Muscle of leg (tissue), 11 donors: ENCODE measurements around the gene C1orf94. TPM values are rescaled to one million over a fixed set of nuclear protein-coding genes. Genes with fewer than 3 reads are reported as not detected.

Source experiments
- DNase-seq: peaks from one replicate; pipeline ENCODE4 v3.0.0; 2013
- H3K27ac ChIP-seq: one replicate; pipeline ENCODE4 v1.5.1; 2013; ENCODE audit warnings: mild to moderate bottlenecking, low read length, control low read depth
- H3K27me3 ChIP-seq: one replicate; pipeline ENCODE4 v1.6.1; 2013; ENCODE audit warnings: low read length; ENCODE audit not compliant: control insufficient read depth, insufficient read depth
- H3K36me3 ChIP-seq: one replicate; pipeline ENCODE4 v1.6.1; 2013; ENCODE audit warnings: low read length; ENCODE audit not compliant: control insufficient read depth, insufficient read depth
- H3K4me1 ChIP-seq: one replicate; pipeline ENCODE4 v1.6.1; 2013; ENCODE audit warnings: low read length; ENCODE audit not compliant: control insufficient read depth, insufficient read depth
- H3K4me3 ChIP-seq: one replicate; pipeline ENCODE4 v1.5.1; 2013; ENCODE audit warnings: low read length, control low read depth
- H3K9me3 ChIP-seq: replicated peaks from 2 replicates; pipeline ENCODE4 v1.6.1; 2013; ENCODE audit warnings: low read depth, low read length; ENCODE audit not compliant: control insufficient read depth
- WGBS: methylation state at CpG from one replicate; pipeline ENCODE4 v1.1.5; 2013; ENCODE audit warnings: missing lambda C conversion rate; ENCODE audit not compliant: insufficient coverage; 5-methylcytosine and 5-hydroxymethylcytosine counted together
- polyA plus RNA-seq, 8 donors: library from polyadenylated mRNA; unstranded; fragments of 120-200 nt; gene quantifications; one replicate each; pipeline versions ENCODE4 v1.2.1 to v1.2.3, GENCODE V29; 2013; ENCODE audit warnings: inconsistent platforms in 1 of 8, low replicate concordance in 1 of 8; ENCODE audit not compliant: insufficient read length in 8 of 8, insufficient read depth in 1 of 8
- total RNA-seq: library from RNA; stranded (reverse); fragments of 120-200 nt; gene quantifications from one replicate; pipeline ENCODE4 v1.2.4, GENCODE V29; 2013

Gene C1orf94
- total and polyA plus RNA-seq, 9 donors, result 0.05 to 0.12 (median 0.09) TPM; not detected in 4

- H3K4me3 ChIP-seq, result no peak overlapping the region
- no peak for DNase-seq
- H3K36me3 ChIP-seq, result no peaks in the 10 kb centered on the region
- H3K4me1 ChIP-seq, result no peaks in the 10 kb centered on the region
- no peaks in the 10 kb centered on the region for H3K9me3 ChIP-seq
- H3K27me3 ChIP-seq, result peaks cover 2% of the 10 kb centered on the region
- WGBS, result 54% methylated on average over 3 of the region's 7 CpGs
- no peak overlapping the region for H3K27ac ChIP-seq
Measured at GRCh38 chr1:34140011-34140676, 36.6 kb upstream of the C1orf94 start.

GRCh38 chr1:34143975-34144374, 32.7 kb upstream of the C1orf94 start:
- no peaks in the 10 kb centered on the region for H3K27me3 ChIP-seq
- no peaks in the 10 kb centered on the region for H3K4me1 ChIP-seq
- no peaks in the 10 kb centered on the region for H3K36me3 ChIP-seq
- no peak overlapping the region for H3K27ac ChIP-seq
- DNase-seq, result no peak
- H3K4me3 ChIP-seq, result no peak overlapping the region
- no peaks in the 10 kb centered on the region for H3K9me3 ChIP-seq
- WGBS, result 71% methylated on average over 1 of the region's 2 CpGs

DNA sequence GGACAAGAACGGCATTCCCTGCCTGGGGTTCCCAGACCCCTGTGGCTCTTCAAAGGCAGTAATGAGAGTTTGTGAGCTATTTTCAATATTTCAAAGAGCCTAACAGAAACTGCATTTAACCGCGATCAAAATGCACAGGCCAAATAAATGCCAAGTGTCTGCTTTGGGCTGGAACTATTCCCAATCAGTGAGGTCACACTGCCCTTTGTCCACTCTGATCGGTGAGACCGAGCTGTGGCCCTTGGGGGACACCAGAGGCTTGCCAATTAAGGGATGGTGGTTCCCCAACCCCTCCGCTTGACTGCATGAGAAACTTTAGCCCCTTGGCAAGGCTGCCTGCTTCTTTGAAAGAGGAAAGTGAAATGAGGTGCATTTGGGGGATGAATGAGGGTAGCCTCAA, 31.9 kb upstream of the C1orf94 start:
- no peak for DNase-seq
- no peaks in the 10 kb centered on the region for H3K9me3 ChIP-seq
- H3K4me3 ChIP-seq, result no peak overlapping the region
- 87% methylated on average over 3 of the region's 6 CpGs for WGBS
- no peak overlapping the region for H3K27ac ChIP-seq
- H3K36me3 ChIP-seq, result no peaks in the 10 kb centered on the region
- no peaks in the 10 kb centered on the region for H3K4me1 ChIP-seq
- H3K27me3 ChIP-seq, result no peaks in the 10 kb centered on the region

- no peak overlapping the region for H3K27ac ChIP-seq
- no peaks in the 10 kb centered on the region for H3K27me3 ChIP-seq
- DNase-seq, result no peak
- H3K4me3 ChIP-seq, result no peak overlapping the region
- no peaks in the 10 kb centered on the region for H3K36me3 ChIP-seq
- H3K9me3 ChIP-seq, result no peaks in the 10 kb centered on the region
- 16% methylated on average over 4 of the region's 4 CpGs for WGBS
- H3K4me1 ChIP-seq, result no peaks in the 10 kb centered on the region
Measured at GRCh38 chr1:34147301-34147700, 29.4 kb upstream of the C1orf94 start.

DNA sequence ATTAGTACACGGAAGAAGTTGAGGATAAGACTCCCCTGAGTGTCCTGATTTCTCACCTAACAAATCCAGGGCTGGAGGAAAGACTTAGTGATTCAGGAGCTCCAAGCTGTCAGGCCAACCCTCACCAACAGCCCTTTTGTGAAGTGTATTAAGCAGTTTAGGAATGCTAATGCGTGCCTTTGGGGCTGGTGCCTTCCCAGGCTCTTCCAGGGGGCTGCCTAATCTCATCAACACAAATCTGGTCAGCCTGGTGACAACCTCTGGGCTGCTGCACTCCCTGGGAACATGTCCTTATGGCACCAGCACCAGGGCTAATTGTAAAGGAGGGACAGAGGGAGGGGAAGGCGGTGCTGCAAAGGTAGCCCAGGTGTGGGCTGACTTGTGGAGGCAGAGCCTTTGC, 27.2 kb upstream of the C1orf94 start:
- Histone ChIP-seq H3K4me3 (no peak overlapping the region), H3K27ac (no peak overlapping the region), H3K36me3 (no peaks in the 10 kb centered on the region), H3K9me3 (no peaks in the 10 kb centered on the region), H3K4me1 (no peaks in the 10 kb centered on the region), H3K27me3 (peaks cover 2% of the 10 kb centered on the region)
- WGBS, result no CpG with 5 or more reads among the region's 3 CpGs
- no peak for DNase-seq

- H3K36me3 ChIP-seq, result no peaks in the 10 kb centered on the region
- no peak overlapping the region for H3K4me3 ChIP-seq
- no peak for DNase-seq
- H3K4me1 ChIP-seq, result no peaks in the 10 kb centered on the region
- 97% methylated on average over 3 of the region's 4 CpGs for WGBS
- peaks cover 4% of the 10 kb centered on the region for H3K27me3 ChIP-seq
- no peak overlapping the region for H3K27ac ChIP-seq
- H3K9me3 ChIP-seq, result no peaks in the 10 kb centered on the region
Measured at GRCh38 chr1:34153246-34153645, 23.5 kb upstream of the C1orf94 start.

GRCh38 chr1:34155860-34156259, 20.8 kb upstream of the C1orf94 start:
- whole genome bisulfite sequencing, result no CpG with 5 or more reads among the region's 2 CpGs
- H3K36me3 ChIP-seq, result no peaks in the 10 kb centered on the region

GRCh38 chr1:34156739-34157138, 20.0 kb upstream of the C1orf94 start:
- no peaks in the 10 kb centered on the region for H3K9me3 ChIP-seq

More at GRCh38 chr1:34155860-34156259, 20.8 kb upstream of the C1orf94 start:
- Histone ChIP-seq H3K4me1 (no peaks in the 10 kb centered on the region), H3K9me3 (no peaks in the 10 kb centered on the region), H3K27ac (no peak overlapping the region), H3K4me3 (no peak overlapping the region), H3K27me3 (peaks cover 15% of the 10 kb centered on the region)
- no peak for DNase-seq

GRCh38 chr1:34162852-34163766, 13.6 kb upstream of the C1orf94 start:
- 2% methylated on average over 46 of the region's 46 CpGs for WGBS
- peak; percentile 64 for DNase-seq
- H3K9me3 ChIP-seq, result no peaks in the 10 kb centered on the region

More at GRCh38 chr1:34156739-34157138, 20.0 kb upstream of the C1orf94 start:
- no peak overlapping the region for H3K4me3 ChIP-seq
- H3K4me1 ChIP-seq, result no peaks in the 10 kb centered on the region
- WGBS, result 50% methylated on average over 1 of the region's 3 CpGs
- H3K27ac ChIP-seq, result no peak overlapping the region
- DNase-seq, result no peak
- no peaks in the 10 kb centered on the region for H3K36me3 ChIP-seq
- H3K27me3 ChIP-seq, result peaks cover 24% of the 10 kb centered on the region

More at GRCh38 chr1:34162852-34163766, 13.6 kb upstream of the C1orf94 start:
- no peak overlapping the region for H3K27ac ChIP-seq
- peaks cover 79% of the 10 kb centered on the region for H3K27me3 ChIP-seq
- H3K4me1 ChIP-seq, result peaks cover 23% of the 10 kb centered on the region
- H3K36me3 ChIP-seq, result no peaks in the 10 kb centered on the region
- H3K4me3 ChIP-seq, result peak overlapping the region; percentile 1
